Panc1 (cell line): Measurements from ENCODE around the gene LRFN2.

Experiments used
- REST ChIP-seq, 2 experiments: IDR thresholded peaks; 2 replicates each; pipeline ENCODE4 v1.6.1; 2011 to 2012; ENCODE audit warnings: low read depth in 2 of 2, control low read depth in 1 of 2, low read length in 1 of 2, mild to moderate bottlenecking in 1 of 2, moderate library complexity in 1 of 2; ENCODE audit not compliant: insufficient read depth in 1 of 2
- SIN3A ChIP-seq: IDR thresholded peaks from 2 replicates; pipeline ENCODE4 v1.6.1; 2012; ENCODE audit warnings: low read depth, mild to moderate bottlenecking, low read length, moderate library complexity, borderline replicate concordance; ENCODE audit not compliant: insufficient read depth
- TCF7L2 ChIP-seq: IDR thresholded peaks from 2 replicates; pipeline ENCODE4 v1.6.1; 2011; ENCODE audit warnings: mild to moderate bottlenecking, low read depth, low read length, inconsistent platforms
- TF ChIP-seq, protein P1 (sequence below): fragments of 450-650 bp; IDR thresholded peaks from 2 replicates; pipeline ENCODE4 v1.5.1; 2017; ENCODE audit warnings: mild to moderate bottlenecking

- TF ChIP-seq TCF7L2: no peak
- TF ChIP-seq, protein P1, sequence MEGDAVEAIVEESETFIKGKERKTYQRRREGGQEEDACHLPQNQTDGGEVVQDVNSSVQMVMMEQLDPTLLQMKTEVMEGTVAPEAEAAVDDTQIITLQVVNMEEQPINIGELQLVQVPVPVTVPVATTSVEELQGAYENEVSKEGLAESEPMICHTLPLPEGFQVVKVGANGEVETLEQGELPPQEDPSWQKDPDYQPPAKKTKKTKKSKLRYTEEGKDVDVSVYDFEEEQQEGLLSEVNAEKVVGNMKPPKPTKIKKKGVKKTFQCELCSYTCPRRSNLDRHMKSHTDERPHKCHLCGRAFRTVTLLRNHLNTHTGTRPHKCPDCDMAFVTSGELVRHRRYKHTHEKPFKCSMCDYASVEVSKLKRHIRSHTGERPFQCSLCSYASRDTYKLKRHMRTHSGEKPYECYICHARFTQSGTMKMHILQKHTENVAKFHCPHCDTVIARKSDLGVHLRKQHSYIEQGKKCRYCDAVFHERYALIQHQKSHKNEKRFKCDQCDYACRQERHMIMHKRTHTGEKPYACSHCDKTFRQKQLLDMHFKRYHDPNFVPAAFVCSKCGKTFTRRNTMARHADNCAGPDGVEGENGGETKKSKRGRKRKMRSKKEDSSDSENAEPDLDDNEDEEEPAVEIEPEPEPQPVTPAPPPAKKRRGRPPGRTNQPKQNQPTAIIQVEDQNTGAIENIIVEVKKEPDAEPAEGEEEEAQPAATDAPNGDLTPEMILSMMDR: no peak
- no peak for TF ChIP-seq SIN3A
- no peak for TF ChIP-seq REST (IDR thresholded peaks at IDR 0.05; ENCODE audit: insufficient read depth in 1 of 2, low read depth in 2 of 2, low read length in 1 of 2)
Observed at GRCh38 chr6:40349123-40349900, 237.9 kb downstream of the LRFN2 start.
